NCI-H1092 (cell line): Measurements from ENCODE around the gene CNTNAP2.

Experiments used
- DNase-seq: peaks from one replicate; lab custom pipeline; 2025; lab: John Stamatoyannopoulos, UW

Gene CNTNAP2

GRCh38 chr7:147483634-147484292, 1367.2 kb downstream of the CNTNAP2 start:
- no peak for DNase-seq

DNA sequence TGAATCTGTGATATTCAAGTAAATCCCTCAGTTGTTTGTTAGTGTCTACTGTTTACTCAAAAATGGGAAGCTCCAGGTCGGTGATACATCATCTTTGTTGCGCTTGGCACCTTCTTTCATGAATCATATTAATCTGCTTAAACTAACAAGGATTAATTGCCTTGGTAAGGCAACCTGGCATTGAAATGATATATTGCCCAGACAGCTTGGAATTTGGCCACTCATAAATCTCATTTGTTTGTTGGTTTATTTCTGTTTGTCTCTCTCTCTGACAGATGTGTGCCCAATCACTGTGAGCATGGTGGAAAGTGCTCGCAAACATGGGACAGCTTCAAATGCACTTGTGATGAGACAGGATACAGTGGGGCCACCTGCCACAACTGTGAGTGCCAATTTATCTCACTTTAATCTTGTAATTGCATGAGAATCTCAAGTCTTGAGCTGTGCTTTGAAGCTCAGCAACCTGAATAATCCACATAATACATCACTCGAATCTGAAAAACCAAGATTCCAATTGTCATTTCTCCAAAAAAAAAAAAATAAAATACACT, 1369.1 kb downstream of the CNTNAP2 start:
- DNase-seq, result no peak

- DNase-seq, result no peak
These were observed 1376.0 kb downstream of the CNTNAP2 start for GRCh38 chr7:147492606-147493005.

- no peak for DNase-seq
These were observed 1379.6 kb downstream of the CNTNAP2 start for GRCh38 chr7:147496209-147496608.

DNA sequence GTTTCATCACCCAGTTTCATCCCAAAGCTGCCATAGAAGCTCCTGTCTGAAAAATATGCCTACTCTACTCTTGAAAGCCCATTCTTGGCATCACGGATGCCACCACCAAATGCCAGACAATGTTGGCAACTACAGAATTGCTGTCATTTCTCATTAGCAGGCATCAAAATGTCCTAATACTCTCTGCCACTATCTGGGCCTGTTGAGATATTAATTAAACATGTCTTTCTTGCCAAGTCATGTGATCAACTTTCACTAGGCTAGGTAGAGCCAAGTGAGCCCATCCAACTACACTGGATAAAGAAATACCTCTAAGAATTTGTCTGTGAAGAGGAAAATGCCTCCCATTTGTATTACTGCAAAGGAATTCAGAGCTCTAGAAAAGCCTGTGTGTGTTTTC, 1380.6 kb downstream of the CNTNAP2 start:
- DNase-seq, result no peak

GRCh38 chr7:147498081-147498480, 1381.5 kb downstream of the CNTNAP2 start:
- DNase-seq, result no peak

DNA sequence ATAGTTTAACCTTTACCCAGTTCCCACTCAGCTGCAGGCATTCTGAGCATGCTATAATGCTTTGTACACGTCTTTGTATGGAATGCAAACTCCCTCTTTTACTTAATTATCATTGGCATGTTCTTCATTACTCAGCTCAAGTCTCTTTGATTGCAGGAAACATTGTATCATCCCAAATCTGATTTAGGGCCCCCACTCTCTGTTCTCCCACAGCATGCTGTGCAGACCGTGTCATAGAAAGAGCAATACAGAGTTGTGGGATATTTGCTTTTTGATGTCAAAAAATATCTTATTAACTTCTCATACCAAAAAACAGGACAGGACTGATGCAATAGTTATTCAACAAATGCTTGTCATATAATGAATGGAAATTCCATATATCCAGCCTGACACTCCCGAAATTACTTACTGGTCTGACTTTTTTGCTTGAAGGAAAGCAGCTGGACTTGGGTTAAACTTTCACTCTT, 1392.5 kb downstream of the CNTNAP2 start:
- DNase-seq, result no peak

- no peak for DNase-seq
These were observed 1393.1 kb downstream of the CNTNAP2 start for GRCh38 chr7:147509541-147510200.

- DNase-seq, result no peak
These were observed 1393.6 kb downstream of the CNTNAP2 start for GRCh38 chr7:147510201-147510542.

DNA sequence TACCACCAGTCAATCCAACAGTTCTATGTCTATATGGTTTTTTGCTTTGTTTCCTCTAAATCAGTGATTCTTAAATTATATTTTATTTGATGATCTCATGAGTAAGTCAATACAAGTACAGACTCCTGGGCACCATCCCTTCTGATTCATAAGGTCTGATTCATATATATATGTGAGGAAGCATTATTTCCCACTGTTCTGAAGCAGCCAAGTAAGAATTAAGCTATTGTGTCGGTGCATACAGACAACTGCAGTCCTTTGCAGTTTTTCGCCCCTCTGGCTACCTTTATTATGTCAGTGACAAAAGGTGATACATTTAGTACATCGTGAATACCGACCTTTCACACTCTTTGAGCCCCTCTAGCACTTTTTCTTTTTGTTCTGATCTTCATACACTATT, 1394.3 kb downstream of the CNTNAP2 start:
- no peak for DNase-seq

GRCh38 chr7:147513451-147513850, 1396.8 kb downstream of the CNTNAP2 start:
- DNase-seq, result no peak

DNA sequence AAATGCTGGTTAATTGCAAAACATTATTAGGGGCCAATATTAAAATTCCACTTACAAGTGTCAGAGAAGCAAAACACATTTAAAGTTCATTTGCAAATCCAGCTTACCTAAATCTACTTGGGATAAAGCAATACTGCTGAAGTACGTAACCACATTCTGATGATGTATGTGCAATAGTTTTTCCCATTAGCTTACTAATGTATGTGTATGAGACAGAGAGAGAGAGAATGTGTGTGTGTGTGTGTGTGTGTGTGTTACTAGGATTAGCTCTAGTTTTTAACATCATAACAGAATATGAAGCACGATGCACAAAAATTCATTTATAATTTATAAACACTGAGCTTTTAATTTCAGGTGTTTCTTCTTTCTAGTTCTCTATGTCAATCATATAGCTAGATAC, 1399.8 kb downstream of the CNTNAP2 start:
- no peak for DNase-seq

DNA sequence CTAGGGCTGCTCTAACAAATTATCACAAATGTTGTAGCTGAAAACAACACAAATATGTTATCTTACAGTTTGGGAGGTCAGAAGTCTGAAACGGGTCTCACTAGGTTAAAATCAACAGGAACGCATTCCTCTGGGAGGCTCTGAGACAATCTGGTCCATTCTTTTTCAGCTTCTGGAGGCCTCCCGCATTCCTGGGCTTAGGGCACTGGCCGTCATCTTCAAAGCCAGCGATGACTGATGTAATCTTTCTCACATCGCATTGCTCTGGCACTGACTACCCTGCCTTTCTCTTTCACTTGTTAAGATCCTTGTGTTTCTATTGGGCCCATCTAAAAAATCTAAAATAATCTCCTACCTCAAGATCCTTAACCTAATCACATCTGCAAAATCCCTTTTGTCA, 1402.5 kb downstream of the CNTNAP2 start:
- DNase-seq, result no peak

DNA sequence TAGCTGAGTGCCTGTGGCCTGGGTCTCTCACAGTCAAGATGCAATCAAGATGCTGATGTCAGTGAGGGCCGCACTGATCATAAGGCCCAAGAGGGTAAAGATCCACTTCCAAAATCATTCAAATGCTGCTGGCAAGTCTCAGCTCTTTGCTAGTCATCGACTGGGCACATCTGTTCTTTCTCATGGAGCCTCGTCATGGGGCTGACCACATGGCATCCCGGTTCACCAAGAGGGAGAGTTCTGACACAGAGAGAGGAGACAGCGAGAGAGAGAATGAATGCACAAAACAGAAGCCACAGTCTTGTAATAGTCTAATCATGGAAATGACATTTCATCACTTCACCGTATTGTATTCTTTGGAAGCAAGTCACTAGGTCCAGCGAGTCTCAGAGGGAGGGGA, 1406.5 kb downstream of the CNTNAP2 start:
- no peak for DNase-seq

- no peak for DNase-seq
These were observed 1408.2 kb downstream of the CNTNAP2 start for GRCh38 chr7:147524726-147525250.

- no peak for DNase-seq
These were observed 1408.7 kb downstream of the CNTNAP2 start for GRCh38 chr7:147525325-147525724.

GRCh38 chr7:147535701-147536111, 1419.1 kb downstream of the CNTNAP2 start:
- no peak for DNase-seq

GRCh38 chr7:147539685-147540084, 1423.1 kb downstream of the CNTNAP2 start:
- DNase-seq, result no peak

DNA sequence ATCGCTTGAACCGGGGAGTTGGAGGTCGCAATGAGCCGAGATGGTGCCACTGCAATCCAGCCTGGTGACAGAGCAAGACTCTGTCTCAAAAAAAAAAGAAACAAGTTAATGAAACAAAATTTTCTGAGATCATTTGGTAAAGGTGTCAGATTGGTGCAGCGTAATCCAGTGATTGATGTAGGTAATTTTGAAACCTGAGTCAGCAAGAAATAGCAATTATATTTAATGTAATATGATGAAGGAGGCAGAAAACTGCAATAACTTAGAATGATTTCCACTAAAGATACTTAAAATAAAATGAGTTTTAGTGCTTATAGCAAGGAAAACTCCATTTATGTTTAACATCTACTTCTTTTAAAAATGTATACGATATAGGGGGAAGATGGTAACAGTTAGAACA, 1424.1 kb downstream of the CNTNAP2 start:
- DNase-seq, result no peak

GRCh38 chr7:147541261-147541660, 1424.7 kb downstream of the CNTNAP2 start:
- no peak for DNase-seq

- DNase-seq, result peak; percentile 15
These were observed 1430.8 kb downstream of the CNTNAP2 start for GRCh38 chr7:147547252-147547897.

- no peak for DNase-seq
These were observed 1439.7 kb downstream of the CNTNAP2 start for GRCh38 chr7:147556317-147556716.

DNA sequence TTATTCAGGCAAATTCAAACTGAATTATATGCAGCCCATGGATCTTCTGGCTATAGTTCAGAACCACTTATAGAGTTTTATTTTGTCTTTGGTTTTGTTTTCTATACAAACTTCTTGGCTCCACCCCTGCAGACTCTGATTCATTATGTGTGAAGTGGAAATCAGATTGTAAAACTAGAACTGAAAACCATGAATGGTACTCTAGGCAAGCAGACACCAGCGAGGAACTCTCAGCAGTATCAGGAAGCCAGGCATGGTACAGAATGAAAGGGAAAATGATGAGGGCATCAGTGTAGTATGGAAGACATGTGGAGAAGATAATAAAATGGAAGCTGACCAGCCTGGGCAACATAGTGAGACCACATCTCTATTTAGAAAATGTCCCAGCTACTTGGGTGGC, 1447.1 kb downstream of the CNTNAP2 start:
- no peak for DNase-seq
